ENCODE results near the gene CLIP2. TPM values are rescaled to one million over a fixed set of nuclear protein-coding genes. Genes with fewer than 3 reads are reported as not detected.
"Not testable (repeated sequence)": the region's sequence is repeated elsewhere in the genome, so short reads cannot be mapped to it uniquely, and the experiment has no call there.

Gene CLIP2
- total RNA-seq, result 1 to 10 TPM; 1.4 to 1.8 TPM

GRCh38 chr7:74289018-74289658, at the start of gene CLIP2:
CLIP2 (plus strand) TSS chr7:74289407; CDS start chr7:74317547, 28,140 bp downstream.
- Mint-ChIP-seq H3K4me3 (peak within 1 kb of the TSS; percentile 73), H3K4me1 (peaks cover 16% of the 10 kb centered on the region), H3K27ac (peak within 1 kb of the TSS; percentile 60), H3K36me3 (ENCODE audit: low read depth) (no peaks in the 10 kb centered on the region), H3K9me3 (ENCODE audit: low read depth) (no peaks in the 10 kb centered on the region), H3K27me3 (peaks cover 15% of the 10 kb centered on the region)
- intact Hi-C loops (cut with DNase I, micrococcal nuclease), result loop anchor here (1.0 to 5.0 kb wide), 4 partner anchors 20 to 115 kb away; partner anchors contain the start of genes RFC2 (in 2 of the 2) and EIF4H (in 1 of the 2)
- CTCF ChIA-PET, result interaction anchor here (1.2 to 3.3 kb wide), 3 partner anchors 13 to 83 kb away, joined by 3 to 13 read pairs (median 3); no protein-coding TSS in a partner anchor
- DNase-seq, result peak; percentile 87
- POLR2A ChIA-PET, result no interaction called here
- peak; percentile 93 for ATAC-seq

DNA sequence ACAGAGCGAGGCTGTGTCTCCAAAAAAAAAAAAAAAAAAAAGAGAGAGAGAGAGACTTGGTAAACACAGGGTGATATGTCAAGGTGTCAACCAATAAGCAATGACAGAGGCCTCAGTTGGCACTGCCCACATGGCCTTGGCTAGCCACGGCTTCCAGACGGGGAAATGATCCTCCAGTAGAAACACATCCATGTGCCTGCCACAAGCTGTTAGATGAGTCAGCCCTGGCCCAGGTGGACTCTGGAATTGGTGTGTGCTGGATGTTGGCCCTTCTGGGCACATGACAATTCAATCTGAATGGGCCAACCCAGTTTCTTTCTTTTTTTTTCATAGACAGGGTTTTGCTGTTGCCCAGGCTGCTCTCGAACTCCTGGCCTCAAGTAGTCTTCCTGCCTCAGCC, 48.7 kb upstream of the CLIP2 start:
- no peaks in the 10 kb centered on the region for H3K9me3 Mint-ChIP-seq (ENCODE audit: low read depth)
- peaks cover 41% of the 10 kb centered on the region for H3K36me3 Mint-ChIP-seq (ENCODE audit: low read depth)
- H3K4me3 Mint-ChIP-seq, result no peak overlapping the region
- no peak overlapping the region for H3K27ac Mint-ChIP-seq
- ATAC-seq, result no peak
- CTCF ChIA-PET, result interaction anchor here (0.7 kb wide), 1 partner anchor 34 kb away, joined by 7 read pairs; no protein-coding TSS in a partner anchor
- H3K4me1 Mint-ChIP-seq, result no peaks in the 10 kb centered on the region
- DNase-seq, result no peak
- no peaks in the 10 kb centered on the region for H3K27me3 Mint-ChIP-seq
- POLR2A ChIA-PET, result no interaction called here
- intact Hi-C loops (cut with DNase I, micrococcal nuclease), result no loop called here

DNA sequence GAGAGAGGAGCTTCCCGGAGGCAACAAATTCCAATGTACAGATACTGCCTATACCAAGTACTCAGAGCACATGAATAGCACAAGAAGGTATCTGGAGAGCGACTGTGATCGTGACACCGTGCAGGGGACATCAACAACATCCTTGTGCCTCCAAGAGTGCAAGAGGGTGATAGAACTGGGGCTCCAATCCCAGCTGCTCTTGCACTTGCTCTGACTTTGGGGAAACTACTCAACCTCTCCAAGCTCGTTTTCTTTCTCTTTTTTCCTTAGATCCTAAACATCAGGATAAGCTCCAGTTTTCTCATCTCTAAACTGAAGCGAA, 47.1 kb upstream of the CLIP2 start:
- Mint-ChIP-seq H3K4me3 (no peak overlapping the region), H3K27ac (no peak overlapping the region), H3K36me3 (ENCODE audit: low read depth) (peaks cover 43% of the 10 kb centered on the region), H3K4me1 (no peaks in the 10 kb centered on the region), H3K9me3 (ENCODE audit: low read depth) (no peaks in the 10 kb centered on the region), H3K27me3 (no peaks in the 10 kb centered on the region)
- intact Hi-C loops (cut with DNase I, micrococcal nuclease), result no loop called here
- DNase-seq (no peak), ATAC-seq (no peak)
- ChIA-PET POLR2A (no interaction called here), CTCF (interaction anchor here (1.0 kb wide), 1 partner anchor 36 kb away, joined by 3 read pairs; no protein-coding TSS in a partner anchor)

DNA sequence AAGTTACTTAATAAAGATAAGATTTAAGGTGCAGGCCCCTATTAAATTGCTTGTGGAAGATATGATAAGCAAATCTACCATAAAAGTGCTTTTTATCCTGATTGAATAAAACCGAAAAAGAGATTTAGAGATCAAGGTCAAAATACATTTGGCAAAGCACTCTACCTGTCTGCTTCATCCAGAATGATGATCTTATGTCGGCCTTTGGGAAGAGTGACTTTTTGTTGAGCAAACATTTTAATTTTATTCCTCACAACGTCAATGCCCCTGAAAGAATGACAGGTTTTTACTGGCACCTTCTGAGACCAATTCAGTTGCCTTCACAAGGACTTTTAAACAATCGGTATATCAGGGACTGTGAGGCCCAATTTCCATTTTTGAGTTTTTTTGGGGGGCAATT, 42.7 kb upstream of the CLIP2 start:
- ChIA-PET POLR2A (no interaction called here), CTCF (interaction anchor here (0.6 kb wide), 1 partner anchor 154 kb away, joined by 4 read pairs; no protein-coding TSS in a partner anchor)
- no peaks in the 10 kb centered on the region for H3K9me3 Mint-ChIP-seq (ENCODE audit: low read depth)
- H3K4me3 Mint-ChIP-seq, result no peak overlapping the region
- intact Hi-C loops (cut with DNase I, micrococcal nuclease), result no loop called here
- H3K27me3 Mint-ChIP-seq, result no peaks in the 10 kb centered on the region
- H3K36me3 Mint-ChIP-seq (ENCODE audit: low read depth), result peaks cover 56% of the 10 kb centered on the region
- H3K4me1 Mint-ChIP-seq, result peaks cover 7% of the 10 kb centered on the region
- DNase-seq (no peak), ATAC-seq (no peak)
- no peak overlapping the region for H3K27ac Mint-ChIP-seq

DNA sequence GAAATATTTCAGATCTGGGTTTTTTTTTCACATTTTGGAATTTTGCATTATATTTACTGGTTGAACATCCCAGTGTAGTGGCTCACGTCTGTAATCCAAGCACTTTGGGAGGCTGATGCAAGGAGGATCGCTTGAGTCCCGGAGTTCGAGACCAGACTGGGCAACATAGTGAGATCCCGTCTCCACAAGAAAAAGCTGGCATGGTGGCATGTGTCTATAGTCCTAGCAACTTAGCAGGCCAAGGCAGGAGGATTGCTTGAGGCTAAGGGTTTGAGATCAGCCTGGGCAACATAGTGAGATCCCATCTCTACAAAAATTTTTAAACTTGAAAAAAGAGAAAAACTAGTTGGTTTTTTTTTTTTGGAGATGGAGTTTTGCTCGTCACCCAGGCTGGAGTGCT, 41.1 kb upstream of the CLIP2 start:
- CTCF ChIA-PET, result no interaction called here
- no peaks in the 10 kb centered on the region for H3K9me3 Mint-ChIP-seq (ENCODE audit: low read depth)
- intact Hi-C loops (cut with DNase I, micrococcal nuclease), result no loop called here
- H3K27me3 Mint-ChIP-seq, result no peaks in the 10 kb centered on the region
- ATAC-seq, result no peak
- H3K27ac Mint-ChIP-seq, result no peak overlapping the region
- H3K4me3 Mint-ChIP-seq, result no peak overlapping the region
- POLR2A ChIA-PET, result no interaction called here
- peaks cover 13% of the 10 kb centered on the region for H3K4me1 Mint-ChIP-seq
- DNase-seq, result no peak
- peaks cover 54% of the 10 kb centered on the region for H3K36me3 Mint-ChIP-seq (ENCODE audit: low read depth)

GRCh38 chr7:74249058-74249457, 40.1 kb upstream of the CLIP2 start:
- H3K27me3 Mint-ChIP-seq; H3K27ac Mint-ChIP-seq; CTCF ChIA-PET; ATAC-seq; intact Hi-C loops (cut with DNase I, micrococcal nuclease); DNase-seq; H3K4me3 Mint-ChIP-seq; H3K9me3 Mint-ChIP-seq (ENCODE audit: low read depth): not testable (repeated sequence)
- Mint-ChIP-seq H3K36me3 (ENCODE audit: low read depth) (peaks cover 52% of the 10 kb centered on the region), H3K4me1 (peaks cover 13% of the 10 kb centered on the region)
- POLR2A ChIA-PET, result interaction anchor here (1.1 kb wide), 1 partner anchor 43 kb away, joined by 3 read pairs; no protein-coding TSS in a partner anchor

DNA sequence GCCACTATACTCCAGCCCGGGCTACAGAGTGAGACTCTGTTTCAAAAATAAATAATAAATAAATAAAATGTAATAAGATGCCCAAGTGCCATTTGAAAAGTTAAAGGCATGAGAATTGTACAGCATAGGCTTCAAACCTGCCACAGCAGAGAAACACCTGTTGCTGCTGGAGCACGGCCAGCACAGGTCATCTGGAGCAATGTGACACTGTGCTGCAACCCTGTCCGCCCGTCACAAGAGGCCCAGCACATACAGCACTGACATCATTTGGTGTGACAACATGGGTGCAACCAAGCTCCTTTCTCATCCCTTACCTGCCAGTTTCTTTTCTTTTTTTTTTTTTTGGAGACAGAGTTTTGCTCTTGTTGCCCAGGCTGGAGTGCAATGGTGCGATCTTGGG, 36.3 kb upstream of the CLIP2 start:
- ChIA-PET POLR2A (interaction anchor here (0.7 kb wide), 1 partner anchor 142 kb away, joined by 3 read pairs; no protein-coding TSS in a partner anchor), CTCF (interaction anchor here (0.6 to 1.1 kb wide), 4 partner anchors 149 to 607 kb away, joined by 3 to 5 read pairs (median 3); no protein-coding TSS in a partner anchor)
- ATAC-seq (no peak), DNase-seq (peak; percentile 26)
- peaks cover 41% of the 10 kb centered on the region for H3K36me3 Mint-ChIP-seq (ENCODE audit: low read depth)
- no peaks in the 10 kb centered on the region for H3K9me3 Mint-ChIP-seq (ENCODE audit: low read depth)
- no peaks in the 10 kb centered on the region for H3K27me3 Mint-ChIP-seq
- peak overlapping the region; percentile 37 for H3K27ac Mint-ChIP-seq
- intact Hi-C loops (cut with DNase I, micrococcal nuclease), result loop anchor here (5.0 kb wide), 2 partner anchors 34 to 1794 kb away; partner anchors contain the start of genes CLIP2 (in 1 of the 2), MDH2 (in 1 of the 2) and STYXL1 (in 1 of the 2)
- peaks cover 18% of the 10 kb centered on the region for H3K4me1 Mint-ChIP-seq
- H3K4me3 Mint-ChIP-seq, result peak overlapping the region; percentile 98

- POLR2A ChIA-PET, result interaction anchor here (0.7 kb wide), 2 partner anchors 18 to 142 kb away, joined by 3 read pairs; no protein-coding TSS in a partner anchor
- H3K27ac Mint-ChIP-seq, result peak overlapping the region; percentile 96
- CTCF ChIA-PET, result interaction anchor here (0.6 to 1.1 kb wide), 4 partner anchors 35 to 226 kb away, joined by 3 to 5 read pairs (median 3); no protein-coding TSS in a partner anchor
These were observed 35.9 kb upstream of the CLIP2 start for GRCh38 chr7:74253331-74253730.

DNA sequence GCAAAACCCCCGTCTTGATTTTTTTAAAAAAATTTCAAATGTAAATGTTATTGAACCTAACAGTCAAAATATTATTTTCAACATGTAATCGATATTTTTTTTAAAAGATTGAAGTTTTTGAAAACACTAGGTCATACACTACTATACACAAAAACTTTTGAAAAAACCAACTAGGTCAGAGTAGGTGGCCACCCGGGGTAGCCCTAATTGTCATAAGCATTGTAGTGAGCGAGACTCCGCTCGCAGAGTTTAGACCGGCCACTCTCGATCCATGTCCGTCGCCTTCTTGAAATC, 35.4 kb upstream of the CLIP2 start:
- Mint-ChIP-seq H3K4me3 (peak overlapping the region; percentile 98), H3K27me3 (no peaks in the 10 kb centered on the region), H3K27ac (peak overlapping the region; percentile 96), H3K9me3 (ENCODE audit: low read depth) (no peaks in the 10 kb centered on the region), H3K4me1 (peaks cover 18% of the 10 kb centered on the region), H3K36me3 (ENCODE audit: low read depth) (peaks cover 33% of the 10 kb centered on the region)
- intact Hi-C loops (cut with DNase I, micrococcal nuclease), result loop anchor here (1.0 to 5.0 kb wide), 10 partner anchors 34 to 1794 kb away; partner anchors contain the start of genes CLIP2 (in 2 of the 2), EIF4H (in 2 of the 2), BCL7B (in 1 of the 2) and GTF2I (in 1 of the 2)
- ATAC-seq (peak; percentile 5), DNase-seq (no peak)
- ChIA-PET POLR2A (interaction anchor here (0.7 kb wide), 1 partner anchor 18 kb away, joined by 3 read pairs; no protein-coding TSS in a partner anchor), CTCF (interaction anchor here (0.7 to 1.1 kb wide), 3 partner anchors 34 to 149 kb away, joined by 3 to 6 read pairs (median 5); no protein-coding TSS in a partner anchor)

More at GRCh38 chr7:74253331-74253730, 35.9 kb upstream of the CLIP2 start:
- Mint-ChIP-seq H3K4me1 (peaks cover 18% of the 10 kb centered on the region), H3K4me3 (peak overlapping the region; percentile 98), H3K36me3 (ENCODE audit: low read depth) (peaks cover 37% of the 10 kb centered on the region), H3K27me3 (no peaks in the 10 kb centered on the region), H3K9me3 (ENCODE audit: low read depth) (no peaks in the 10 kb centered on the region)
- intact Hi-C loops (cut with DNase I, micrococcal nuclease), result loop anchor here (5.0 kb wide), 2 partner anchors 34 to 1794 kb away; partner anchors contain the start of genes CLIP2 (in 1 of the 2), MDH2 (in 1 of the 2) and STYXL1 (in 1 of the 2)
- DNase-seq (no peak), ATAC-seq (no peak)

DNA sequence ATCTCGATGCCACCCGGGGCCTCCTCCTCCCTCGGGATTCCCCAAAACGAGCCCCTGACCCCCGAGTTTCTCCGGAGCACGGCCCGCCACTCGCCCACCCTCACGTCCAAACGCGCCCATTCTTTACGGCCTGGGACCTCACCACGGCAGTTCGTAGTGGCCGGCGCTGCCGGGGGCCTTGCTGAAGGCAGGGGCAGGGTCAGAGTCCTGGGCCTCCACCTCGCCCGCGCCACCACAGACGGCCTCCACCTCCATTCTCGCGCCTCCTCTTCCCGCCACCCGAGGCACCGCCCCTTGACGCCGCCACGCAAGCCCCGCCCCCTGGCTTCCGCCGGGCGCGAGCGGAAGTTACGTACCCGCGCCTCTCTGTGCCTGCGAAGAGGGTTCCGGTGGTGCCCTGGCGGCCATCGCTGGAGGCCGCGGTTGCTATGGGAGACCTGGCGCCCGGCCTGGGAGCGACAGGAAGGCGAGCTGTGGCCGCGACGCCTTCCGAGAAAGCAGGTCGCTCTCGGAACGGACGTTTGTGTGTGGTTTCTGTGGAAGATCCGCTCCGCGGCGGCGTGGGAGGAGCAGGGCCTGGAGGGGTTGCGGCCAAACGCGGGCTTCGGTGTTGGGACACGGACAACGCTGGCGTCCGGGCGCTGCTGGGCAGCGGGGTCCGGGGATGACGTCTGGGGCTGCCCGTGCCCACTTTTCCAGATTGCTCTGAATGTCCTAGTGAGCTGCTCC, 34.9 kb upstream of the CLIP2 start, which contains the start of gene RFC2:
TSS of gene RFC2 (minus strand) at position 271 of the 729 bp plus-strand sequence. CDS start at position 255, 16 bp downstream.
- H3K4me3 Mint-ChIP-seq, result peak within 1 kb of the TSS; percentile 98
- peaks cover 29% of the 10 kb centered on the region for H3K36me3 Mint-ChIP-seq (ENCODE audit: low read depth)
- H3K27me3 Mint-ChIP-seq, result no peaks in the 10 kb centered on the region
- H3K9me3 Mint-ChIP-seq (ENCODE audit: low read depth), result no peaks in the 10 kb centered on the region
- intact Hi-C loops (cut with DNase I, micrococcal nuclease), result loop anchor here (1.0 to 5.0 kb wide), 10 partner anchors 33 to 1793 kb away; partner anchors contain the start of genes CLIP2 (in 2 of the 2), EIF4H (in 2 of the 2), BCL7B (in 1 of the 2) and GTF2I (in 1 of the 2)
- ATAC-seq (peak; percentile 96), DNase-seq (peak; percentile 98)
- H3K4me1 Mint-ChIP-seq, result peaks cover 18% of the 10 kb centered on the region
- POLR2A ChIA-PET, result interaction anchor here (0.5 to 0.6 kb wide), 2 partner anchors 12 to 1442 kb away, joined by 3 read pairs; no protein-coding TSS in a partner anchor
- peak within 1 kb of the TSS; percentile 96 for H3K27ac Mint-ChIP-seq
- CTCF ChIA-PET, result interaction anchor here (1.0 to 1.1 kb wide), 2 partner anchors 48 to 148 kb away, joined by 5 to 6 read pairs; no protein-coding TSS in a partner anchor

Measured in activated CD4-positive, alpha-beta T cell treated with anti-CD3 and anti-CD28 coated beads for 36 hours (primary cell).